Measurements from ENCODE around the gene RAB9A.

DNA sequence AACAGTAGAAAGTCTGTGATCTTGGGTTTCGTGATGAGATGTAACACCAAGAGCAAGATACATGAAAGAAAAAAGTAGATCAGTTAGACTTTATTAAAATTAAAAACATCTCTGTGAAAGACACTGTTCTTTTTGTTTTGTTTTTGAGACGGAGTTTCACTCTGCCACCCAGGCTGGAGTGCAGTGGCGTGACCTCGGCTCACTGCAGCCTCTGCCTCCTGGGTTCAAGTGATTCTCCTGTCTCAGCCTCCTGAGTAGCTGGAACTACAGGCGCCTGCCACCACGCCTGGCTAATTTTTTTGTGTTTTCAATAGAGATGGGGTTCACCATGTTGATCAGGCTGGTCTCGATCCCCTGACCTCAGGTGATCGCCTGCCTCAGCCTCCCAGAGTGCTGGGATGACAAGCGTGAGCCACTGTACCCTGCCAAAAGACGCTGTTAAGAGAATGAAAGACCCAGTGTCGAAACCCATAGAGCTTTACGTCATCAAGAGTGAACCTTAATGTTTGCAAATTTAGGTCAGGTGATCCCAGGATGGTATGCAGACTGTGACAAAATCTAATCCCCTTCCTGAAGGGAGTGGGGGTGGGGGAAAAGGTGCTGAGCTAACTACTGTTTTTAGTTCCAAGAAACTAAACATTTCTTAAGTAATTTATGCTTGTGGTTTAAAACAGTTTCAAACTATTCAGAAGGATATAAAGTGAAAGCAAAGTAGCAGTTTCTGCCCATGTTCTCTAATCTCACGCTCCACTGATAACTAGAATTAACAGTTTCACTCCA is 53.7 kb downstream of the RAB9A start:
- TF ChIP-seq, protein P1, sequence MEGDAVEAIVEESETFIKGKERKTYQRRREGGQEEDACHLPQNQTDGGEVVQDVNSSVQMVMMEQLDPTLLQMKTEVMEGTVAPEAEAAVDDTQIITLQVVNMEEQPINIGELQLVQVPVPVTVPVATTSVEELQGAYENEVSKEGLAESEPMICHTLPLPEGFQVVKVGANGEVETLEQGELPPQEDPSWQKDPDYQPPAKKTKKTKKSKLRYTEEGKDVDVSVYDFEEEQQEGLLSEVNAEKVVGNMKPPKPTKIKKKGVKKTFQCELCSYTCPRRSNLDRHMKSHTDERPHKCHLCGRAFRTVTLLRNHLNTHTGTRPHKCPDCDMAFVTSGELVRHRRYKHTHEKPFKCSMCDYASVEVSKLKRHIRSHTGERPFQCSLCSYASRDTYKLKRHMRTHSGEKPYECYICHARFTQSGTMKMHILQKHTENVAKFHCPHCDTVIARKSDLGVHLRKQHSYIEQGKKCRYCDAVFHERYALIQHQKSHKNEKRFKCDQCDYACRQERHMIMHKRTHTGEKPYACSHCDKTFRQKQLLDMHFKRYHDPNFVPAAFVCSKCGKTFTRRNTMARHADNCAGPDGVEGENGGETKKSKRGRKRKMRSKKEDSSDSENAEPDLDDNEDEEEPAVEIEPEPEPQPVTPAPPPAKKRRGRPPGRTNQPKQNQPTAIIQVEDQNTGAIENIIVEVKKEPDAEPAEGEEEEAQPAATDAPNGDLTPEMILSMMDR (IDR thresholded peaks at IDR 0.05 in 2 of 3, conservative IDR thresholded peaks at IDR 0.05 in 1 of 3; ENCODE audit: control insufficient read depth in 2 of 3, extremely low read depth in 1 of 3, insufficient read depth in 1 of 3, low read depth in 3 of 3, low read length in 3 of 3): no peak
- TF ChIP-seq, protein P2, sequence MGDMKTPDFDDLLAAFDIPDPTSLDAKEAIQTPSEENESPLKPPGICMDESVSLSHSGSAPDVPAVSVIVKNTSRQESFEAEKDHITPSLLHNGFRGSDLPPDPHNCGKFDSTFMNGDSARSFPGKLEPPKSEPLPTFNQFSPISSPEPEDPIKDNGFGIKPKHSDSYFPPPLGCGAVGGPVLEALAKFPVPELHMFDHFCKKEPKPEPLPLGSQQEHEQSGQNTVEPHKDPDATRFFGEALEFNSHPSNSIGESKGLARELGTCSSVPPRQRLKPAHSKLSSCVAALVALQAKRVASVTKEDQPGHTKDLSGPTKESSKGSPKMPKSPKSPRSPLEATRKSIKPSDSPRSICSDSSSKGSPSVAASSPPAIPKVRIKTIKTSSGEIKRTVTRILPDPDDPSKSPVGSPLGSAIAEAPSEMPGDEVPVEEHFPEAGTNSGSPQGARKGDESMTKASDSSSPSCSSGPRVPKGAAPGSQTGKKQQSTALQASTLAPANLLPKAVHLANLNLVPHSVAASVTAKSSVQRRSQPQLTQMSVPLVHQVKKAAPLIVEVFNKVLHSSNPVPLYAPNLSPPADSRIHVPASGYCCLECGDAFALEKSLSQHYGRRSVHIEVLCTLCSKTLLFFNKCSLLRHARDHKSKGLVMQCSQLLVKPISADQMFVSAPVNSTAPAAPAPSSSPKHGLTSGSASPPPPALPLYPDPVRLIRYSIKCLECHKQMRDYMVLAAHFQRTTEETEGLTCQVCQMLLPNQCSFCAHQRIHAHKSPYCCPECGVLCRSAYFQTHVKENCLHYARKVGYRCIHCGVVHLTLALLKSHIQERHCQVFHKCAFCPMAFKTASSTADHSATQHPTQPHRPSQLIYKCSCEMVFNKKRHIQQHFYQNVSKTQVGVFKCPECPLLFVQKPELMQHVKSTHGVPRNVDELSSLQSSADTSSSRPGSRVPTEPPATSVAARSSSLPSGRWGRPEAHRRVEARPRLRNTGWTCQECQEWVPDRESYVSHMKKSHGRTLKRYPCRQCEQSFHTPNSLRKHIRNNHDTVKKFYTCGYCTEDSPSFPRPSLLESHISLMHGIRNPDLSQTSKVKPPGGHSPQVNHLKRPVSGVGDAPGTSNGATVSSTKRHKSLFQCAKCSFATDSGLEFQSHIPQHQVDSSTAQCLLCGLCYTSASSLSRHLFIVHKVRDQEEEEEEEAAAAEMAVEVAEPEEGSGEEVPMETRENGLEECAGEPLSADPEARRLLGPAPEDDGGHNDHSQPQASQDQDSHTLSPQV (IDR thresholded peaks at IDR 0.05): peak; percentile 16; the same call in 1 of the 2 replicates
- TF ChIP-seq, protein P3, sequence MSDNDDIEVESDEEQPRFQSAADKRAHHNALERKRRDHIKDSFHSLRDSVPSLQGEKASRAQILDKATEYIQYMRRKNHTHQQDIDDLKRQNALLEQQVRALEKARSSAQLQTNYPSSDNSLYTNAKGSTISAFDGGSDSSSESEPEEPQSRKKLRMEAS (IDR thresholded peaks at IDR 0.05; ENCODE audit: low read depth, low read length): no peak
